Smooth muscle cell (in vitro differentiated cells): ENCODE data around the gene SRSF7. TPM values are rescaled to one million over a fixed set of nuclear protein-coding genes. Genes with fewer than 3 reads are reported as not detected.

Source experiments
- DNase-seq: peaks from one replicate; lab custom pipeline; 2025; ENCODE audit not compliant: unreplicated experiment; lab: John Stamatoyannopoulos, UW
- H2AFZ ChIP-seq: fragments of 200-600 bp; sonication (generic); 2 replicates; pipeline ENCODE4 v1.6.0; 2016; ENCODE audit warnings: antibody characterized with exemption, low read depth, mild to moderate bottlenecking
- H3F3A ChIP-seq: fragments of 200-600 bp; sonication (generic); 2 replicates; pipeline ENCODE4 v1.6.0; 2017; ENCODE audit warnings: antibody characterized with exemption, low read depth
- H3K27ac ChIP-seq: fragments of 200-600 bp; sonication (generic); 2 replicates; pipeline ENCODE4 v1.5.1; 2016; ENCODE audit warnings: low read depth, mild to moderate bottlenecking
- H3K27me3 ChIP-seq: fragments of 200-600 bp; sonication (generic); 2 replicates; pipeline ENCODE4 v1.6.1; 2016; ENCODE audit warnings: low read depth, mild to moderate bottlenecking
- H3K36me3 ChIP-seq: fragments of 200-600 bp; sonication (generic); 2 replicates; pipeline ENCODE4 v1.5.1; 2016; ENCODE audit warnings: low read depth
- H3K4me1 ChIP-seq: fragments of 200-600 bp; sonication (generic); 2 replicates; pipeline ENCODE4 v1.5.1; 2016; ENCODE audit warnings: low read depth
- H3K4me2 ChIP-seq: fragments of 200-600 bp; sonication (generic); 2 replicates; pipeline ENCODE4 v1.6.0; 2016; ENCODE audit warnings: mild to moderate bottlenecking
- H3K4me3 ChIP-seq: fragments of 200-600 bp; sonication (generic); 2 replicates; pipeline ENCODE4 v1.5.1; 2016; ENCODE audit warnings: mild to moderate bottlenecking
- H3K79me2 ChIP-seq: fragments of 200-600 bp; sonication (generic); 2 replicates; pipeline ENCODE4 v1.6.0; 2016; ENCODE audit warnings: low read depth, mild to moderate bottlenecking
- H3K9ac ChIP-seq: fragments of 200-600 bp; sonication (generic); 2 replicates; pipeline ENCODE4 v1.6.0; 2016; ENCODE audit warnings: low read depth
- H3K9me3 ChIP-seq: fragments of 200-600 bp; sonication (generic); replicated peaks from 2 replicates; pipeline ENCODE4 v1.5.1; 2016; ENCODE audit warnings: low read depth
- H4K20me1 ChIP-seq: fragments of 200-600 bp; sonication (generic); 2 replicates; pipeline ENCODE4 v1.6.0; 2016; ENCODE audit warnings: low read depth
- WGBS: methylation state at CpG from one replicate; pipeline ENCODE4 v1.1.7; 2016; ENCODE audit warnings: low lambda C conversion rate; 5-methylcytosine and 5-hydroxymethylcytosine counted together
- polyA plus RNA-seq: library from polyadenylated mRNA; unstranded; fragments of >200 nt; fragmentation: Nextera tagmentation; extraction: Ambion mirVana; gene quantifications from 2 replicates; pipeline ENCODE4 v1.2.1, GENCODE V29; 2016
- total RNA-seq: library from RNA; depleted of rRNA; stranded (reverse); fragments of >200 nt; gene quantifications from 2 replicates; pipeline ENCODE4 v1.2.3, GENCODE V29; 2014
- TF ChIP-seq, protein P1 (sequence below): fragments of 200-600 bp; sonication (generic); IDR thresholded peaks from 2 replicates; pipeline ENCODE4 v1.5.1; 2017; ENCODE audit warnings: borderline replicate concordance, mild to moderate bottlenecking, antibody characterized with exemption; ENCODE audit not compliant: insufficient read depth, poor library complexity, severe bottlenecking

SRSF7 gene
- total and polyA plus RNA-seq, 2 experiments from 2014 or later = 92.5 to 102 TPM

DNA sequence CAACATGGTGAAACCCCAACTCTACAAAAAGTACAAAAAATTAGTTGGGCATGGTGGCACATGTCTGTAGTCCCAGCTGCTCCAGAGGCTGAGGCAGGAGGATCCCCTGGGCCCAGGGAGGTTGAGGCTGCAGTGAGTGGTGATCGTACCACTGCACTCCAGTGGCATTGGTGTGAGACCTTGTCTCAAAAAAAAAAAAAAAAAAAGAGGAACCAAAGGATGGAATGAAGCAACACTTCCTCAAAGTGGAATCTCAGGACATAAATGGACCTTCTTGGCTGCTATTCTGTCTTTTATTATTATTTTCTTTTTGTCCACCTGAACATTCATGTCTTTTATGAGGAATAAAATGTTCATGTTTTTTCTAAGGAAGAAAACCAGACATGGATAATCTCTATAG is 40.6 kb upstream of the SRSF7 start:
- no peaks in the 10 kb centered on the region for H3K9me3 ChIP-seq
- no peak overlapping the region for H3K9ac ChIP-seq
- no peak overlapping the region for H3K4me2 ChIP-seq
- H2AFZ ChIP-seq = no peak overlapping the region
- H3K79me2 ChIP-seq = no peaks in the 10 kb centered on the region
- no peaks in the 10 kb centered on the region for H3F3A ChIP-seq
- H3K4me1 ChIP-seq = no peaks in the 10 kb centered on the region
- no peak overlapping the region for H3K27ac ChIP-seq
- H3K36me3 ChIP-seq = no peaks in the 10 kb centered on the region
- no peaks in the 10 kb centered on the region for H3K27me3 ChIP-seq
- DNase-seq = no peak
- TF ChIP-seq, protein P1, sequence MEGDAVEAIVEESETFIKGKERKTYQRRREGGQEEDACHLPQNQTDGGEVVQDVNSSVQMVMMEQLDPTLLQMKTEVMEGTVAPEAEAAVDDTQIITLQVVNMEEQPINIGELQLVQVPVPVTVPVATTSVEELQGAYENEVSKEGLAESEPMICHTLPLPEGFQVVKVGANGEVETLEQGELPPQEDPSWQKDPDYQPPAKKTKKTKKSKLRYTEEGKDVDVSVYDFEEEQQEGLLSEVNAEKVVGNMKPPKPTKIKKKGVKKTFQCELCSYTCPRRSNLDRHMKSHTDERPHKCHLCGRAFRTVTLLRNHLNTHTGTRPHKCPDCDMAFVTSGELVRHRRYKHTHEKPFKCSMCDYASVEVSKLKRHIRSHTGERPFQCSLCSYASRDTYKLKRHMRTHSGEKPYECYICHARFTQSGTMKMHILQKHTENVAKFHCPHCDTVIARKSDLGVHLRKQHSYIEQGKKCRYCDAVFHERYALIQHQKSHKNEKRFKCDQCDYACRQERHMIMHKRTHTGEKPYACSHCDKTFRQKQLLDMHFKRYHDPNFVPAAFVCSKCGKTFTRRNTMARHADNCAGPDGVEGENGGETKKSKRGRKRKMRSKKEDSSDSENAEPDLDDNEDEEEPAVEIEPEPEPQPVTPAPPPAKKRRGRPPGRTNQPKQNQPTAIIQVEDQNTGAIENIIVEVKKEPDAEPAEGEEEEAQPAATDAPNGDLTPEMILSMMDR = no peak
- H3K4me3 ChIP-seq = no peak overlapping the region
- 92% methylated on average over 1 of the region's 1 CpG for WGBS
- no peaks in the 10 kb centered on the region for H4K20me1 ChIP-seq

DNA sequence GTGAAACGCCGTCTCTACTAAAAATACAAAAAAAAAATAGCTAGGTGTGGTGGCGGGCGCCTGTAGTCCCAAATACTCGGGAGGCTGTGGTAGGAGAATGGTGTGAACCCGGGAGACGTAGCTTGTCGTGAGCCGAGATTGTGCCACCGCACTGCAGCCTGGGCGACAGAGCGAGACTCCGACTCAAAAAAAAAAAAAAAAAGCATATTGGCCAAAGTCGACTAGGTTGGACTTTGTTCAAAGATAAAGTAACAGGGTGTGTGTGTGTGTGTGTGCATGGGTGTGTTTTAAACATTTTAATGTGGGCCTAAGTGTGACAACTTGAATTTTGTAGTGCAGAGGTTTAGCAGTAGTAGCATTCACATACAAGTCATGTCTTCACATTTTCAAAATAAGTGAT is 38.5 kb upstream of the SRSF7 start:
- Histone ChIP-seq H3K4me1 (no peaks in the 10 kb centered on the region), H2AFZ (no peak overlapping the region), H3K4me2 (no peak overlapping the region), H3K4me3 (no peak overlapping the region), H3K79me2 (no peaks in the 10 kb centered on the region), H3K9me3 (no peaks in the 10 kb centered on the region), H3K27me3 (no peaks in the 10 kb centered on the region), H3K27ac (no peak overlapping the region), H4K20me1 (no peaks in the 10 kb centered on the region), H3F3A (no peaks in the 10 kb centered on the region), H3K9ac (no peak overlapping the region), H3K36me3 (no peaks in the 10 kb centered on the region)
- TF ChIP-seq, protein P1 = no peak
- WGBS = 91% methylated on average over 14 of the region's 14 CpGs
- DNase-seq = no peak

DNA sequence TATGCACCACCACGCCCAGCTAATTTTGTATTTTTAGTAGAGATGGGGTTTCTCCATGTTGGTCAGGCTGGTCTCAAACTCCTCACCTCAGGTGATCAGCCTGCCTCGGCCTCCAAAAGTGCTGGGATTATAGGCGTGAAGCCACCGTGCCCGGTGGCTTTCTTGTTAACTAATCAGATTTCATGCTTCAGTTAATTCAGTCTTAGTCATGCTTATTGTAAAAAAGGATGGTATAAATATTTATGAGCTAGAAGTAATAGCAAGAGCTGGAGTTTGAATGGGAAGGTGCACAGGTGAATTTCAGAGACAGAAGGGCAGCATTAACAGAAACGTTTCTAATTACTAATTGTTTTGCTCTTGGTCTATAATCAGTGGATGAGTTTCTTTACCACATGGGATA is 37.1 kb upstream of the SRSF7 start:
- no peak overlapping the region for H3K27ac ChIP-seq
- H2AFZ ChIP-seq = no peak overlapping the region
- no peaks in the 10 kb centered on the region for H3K27me3 ChIP-seq
- H3K9me3 ChIP-seq = no peaks in the 10 kb centered on the region
- H3K4me3 ChIP-seq = no peak overlapping the region
- TF ChIP-seq, protein P1 = no peak
- 97% methylated on average over 6 of the region's 6 CpGs for WGBS
- no peaks in the 10 kb centered on the region for H3K36me3 ChIP-seq
- no peaks in the 10 kb centered on the region for H4K20me1 ChIP-seq
- no peak overlapping the region for H3K4me2 ChIP-seq
- no peaks in the 10 kb centered on the region for H3K79me2 ChIP-seq
- no peaks in the 10 kb centered on the region for H3K4me1 ChIP-seq
- H3K9ac ChIP-seq = no peak overlapping the region
- DNase-seq = no peak
- H3F3A ChIP-seq = no peaks in the 10 kb centered on the region

DNA sequence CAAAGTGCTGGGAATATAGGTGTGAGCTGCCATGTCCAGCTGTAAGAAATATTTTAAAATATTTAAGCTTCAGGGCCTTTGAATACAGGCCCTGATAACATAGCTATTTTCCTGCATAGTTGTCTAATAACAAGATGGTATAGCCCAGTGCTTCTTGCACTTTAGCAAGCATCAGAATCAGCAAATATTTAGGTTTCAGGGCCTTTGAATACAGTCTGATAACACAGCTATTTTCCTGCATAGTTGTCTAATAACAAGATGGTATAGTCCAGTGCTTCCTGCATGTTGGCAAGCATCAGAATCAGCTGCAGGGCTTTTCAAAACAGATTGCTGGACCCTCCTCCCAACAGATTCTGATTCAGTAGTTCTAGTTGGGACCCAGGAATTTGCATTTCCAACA is 32.4 kb upstream of the SRSF7 start:
- Histone ChIP-seq H3K36me3 (no peaks in the 10 kb centered on the region), H3K9me3 (no peaks in the 10 kb centered on the region), H3K4me2 (no peak overlapping the region), H3K4me3 (no peak overlapping the region), H2AFZ (no peak overlapping the region), H4K20me1 (no peaks in the 10 kb centered on the region), H3K4me1 (peaks cover 6% of the 10 kb centered on the region), H3F3A (no peaks in the 10 kb centered on the region), H3K27me3 (no peaks in the 10 kb centered on the region), H3K9ac (no peak overlapping the region), H3K79me2 (no peaks in the 10 kb centered on the region), H3K27ac (no peak overlapping the region)
- TF ChIP-seq, protein P1 = no peak
- DNase-seq = no peak
